Naive thymus-derived CD4-positive, alpha-beta T cell (primary cell): ENCODE data around the gene PLOD1. TPM values are rescaled to one million over a fixed set of nuclear protein-coding genes. Genes with fewer than 3 reads are reported as not detected.
"Not testable (repeated sequence)": the region's sequence is repeated elsewhere in the genome, so short reads cannot be mapped to it uniquely, and the experiment has no call there.

Experiments
- ATAC-seq: fragments of 150-1000 bp; cut with Tn5 transposase; 2 replicates; pipeline ENCODE4 v1.10.0; 2021; ENCODE audit warnings: mild to moderate bottlenecking, moderate library complexity
- CTCF ChIA-PET: fragments of 350-600 bp; sonication (Branson Sonifier 250); formaldehyde crosslinking; loops from one replicate; lab custom pipeline; 2021; ENCODE audit warnings: antibody characterized with exemption; lab: Charles Lee
- POLR2A ChIA-PET: fragments of 350-600 bp; sonication (Branson Sonifier 250); formaldehyde crosslinking; loops from one replicate; lab custom pipeline; 2021; ENCODE audit warnings: antibody characterized with exemption, inconsistent platforms; lab: Charles Lee
- DNase-seq, 9 donors: peaks; one replicate each; pipeline versions ENCODE4 v3.0.0 to v3.0.0-alpha.2; 2020 to 2022; ENCODE audit warnings: mixed read lengths in 1 of 9
- H3K27ac ChIP-seq: one replicate; pipeline ENCODE4 v1.7.0; 2013; ENCODE audit warnings: mild to moderate bottlenecking, low read depth, low read length, moderate library complexity
- H3K27me3 ChIP-seq, 2 donors: one replicate each; pipeline ENCODE4 v1.7.0; 2013; ENCODE audit warnings: low read length in 2 of 2, mild to moderate bottlenecking in 2 of 2, moderate library complexity in 2 of 2; ENCODE audit not compliant: control insufficient read depth in 2 of 2, insufficient read depth in 2 of 2
- H3K36me3 ChIP-seq, 3 experiments: 1 replicate in 2 of 3; 2 replicates in 1 of 3; pipeline ENCODE4 v1.7.0; 2013; ENCODE audit warnings: low read length in 3 of 3, mild to moderate bottlenecking in 3 of 3, moderate library complexity in 1 of 3; ENCODE audit not compliant: insufficient read depth in 3 of 3, control insufficient read depth in 2 of 3
- H3K4me1 ChIP-seq, 2 donors: one replicate each; pipeline ENCODE4 v1.7.0; 2013; ENCODE audit warnings: low read length in 2 of 2, mild to moderate bottlenecking in 2 of 2, moderate library complexity in 1 of 2; ENCODE audit not compliant: control insufficient read depth in 2 of 2, insufficient read depth in 2 of 2
- H3K4me3 ChIP-seq: 2 replicates; pipeline ENCODE4 v1.7.0; 2013; ENCODE audit warnings: mild to moderate bottlenecking, low read length
- H3K9me3 ChIP-seq, 3 experiments: 1 replicate in 2 of 3; 2 replicates in 1 of 3; pipeline ENCODE4 v1.7.0; 2013; ENCODE audit warnings: low read length in 3 of 3; ENCODE audit not compliant: control insufficient read depth in 2 of 3
- H3K27ac Mint-ChIP-seq, 9 donors: one replicate each; pipeline ENCODE4 v1.8.0; 2020 to 2022; ENCODE audit warnings: mixed read lengths in 9 of 9, mild to moderate bottlenecking in 8 of 9, moderate library complexity in 5 of 9, inconsistent platforms in 2 of 9
- H3K27me3 Mint-ChIP-seq, 5 donors: one replicate each; pipeline ENCODE4 v1.8.0; 2021 to 2022; ENCODE audit warnings: mixed read lengths in 5 of 5, mild to moderate bottlenecking in 1 of 5
- H3K36me3 Mint-ChIP-seq, 5 donors: one replicate each; pipeline ENCODE4 v1.8.0; 2020 to 2022; ENCODE audit warnings: mixed read lengths in 5 of 5, mild to moderate bottlenecking in 3 of 5, inconsistent platforms in 1 of 5
- H3K4me1 Mint-ChIP-seq, 7 donors: one replicate each; pipeline ENCODE4 v1.8.0; 2020 to 2022; ENCODE audit warnings: mixed read lengths in 7 of 7, mild to moderate bottlenecking in 3 of 7, inconsistent platforms in 1 of 7
- H3K4me3 Mint-ChIP-seq, 10 donors: one replicate each; pipeline ENCODE4 v1.8.0; 2020 to 2022; ENCODE audit warnings: mild to moderate bottlenecking in 10 of 10, mixed read lengths in 10 of 10, moderate library complexity in 6 of 10, inconsistent platforms in 2 of 10
- H3K9me3 Mint-ChIP-seq, 11 donors: one replicate each; pipeline ENCODE4 v1.8.0; 2020 to 2022; ENCODE audit warnings: mixed read lengths in 11 of 11, mild to moderate bottlenecking in 4 of 11, inconsistent platforms in 1 of 11, moderate library complexity in 1 of 11
- intact Hi-C, 2 donors: fragments of 100-400 bp; cut with micrococcal nuclease; formaldehyde crosslinking; loops; one replicate each; pipeline ENCODE4 v1.15.1; 2023
- polyA plus RNA-seq, 2 donors: library from polyadenylated mRNA; unstranded; fragments of 300-500 nt; fragmentation: Illumina TruSeq; gene quantifications; one replicate each; pipeline ENCODE4 v1.2.3, GENCODE V29; 2021
- total RNA-seq, 6 experiments: library from RNA in 5 of 6; stranded (reverse) in 5 of 6; gene quantifications; 1 replicate in 5 of 6; 2 replicates in 1 of 6; pipeline ENCODE4 v1.2.3 and lab custom pipeline; 2021 to 2026

Gene PLOD1
- total and polyA plus RNA-seq, 7 experiments from 2014 or later = 1.8 to 24.2 (median 4.2) TPM

- Histone ChIP-seq H3K4me1 (peaks cover 14 to 32% of the 10 kb centered on the region in 2 donors), H3K27ac (peak overlapping the region; percentile 18), H3K9me3 (no peaks in the 10 kb centered on the region), H3K27me3 (no peaks in the 10 kb centered on the region), H3K36me3 (peaks cover 0 to 34% (median 0%) of the 10 kb centered on the region in 3 experiments), H3K4me3 (peak overlapping the region; percentile 56)
- DNase-seq = no peak
- Mint-ChIP-seq H3K4me1 (peaks cover 35 to 63% (median 39%) of the 10 kb centered on the region in 7 donors), H3K27me3 (no peaks in the 10 kb centered on the region), H3K27ac (peak overlapping the region; percentile 41 to 91 (median 74)), H3K36me3 (peaks cover 0 to 22% (median 16%) of the 10 kb centered on the region in 5 donors), H3K9me3 (no peaks in the 10 kb centered on the region), H3K4me3 (peak overlapping the region; percentile 83 to 92 (median 87))
- no peak for ATAC-seq
- ChIA-PET POLR2A (interaction anchor here (1.9 to 3.0 kb wide), 3 partner anchors 13 to 17 kb away, joined by 5 to 59 read pairs (median 8); no protein-coding TSS in a partner anchor), CTCF (no interaction called here)
- intact Hi-C loops = loop anchor here in 1 of 2 donors (5.0 kb wide), 1 partner anchor 662 kb away; the partner anchor contains the start of gene MTOR
These were observed 10.0 kb upstream of the PLOD1 start for GRCh38 chr1:11924334-11925195.

- DNase-seq, H3K9me3 ChIP-seq, H3K27me3 ChIP-seq, CTCF ChIA-PET, H3K9me3 Mint-ChIP-seq, H3K27me3 Mint-ChIP-seq: not testable (repeated sequence)
- Histone ChIP-seq H3K36me3 (peaks cover 0 to 26% (median 0%) of the 10 kb centered on the region in 3 experiments), H3K27ac (peak overlapping the region; percentile 7), H3K4me1 (peaks cover 14 to 29% of the 10 kb centered on the region in 2 donors), H3K4me3 (peak overlapping the region; percentile 56)
- peak overlapping the region in 5 of 9 donors; percentile 38 to 86 (median 65) for H3K27ac Mint-ChIP-seq
- POLR2A ChIA-PET = interaction anchor here (3.0 kb wide), 1 partner anchor 16 kb away, joined by 59 read pairs; no protein-coding TSS in a partner anchor
- H3K4me3 Mint-ChIP-seq = peak overlapping the region; percentile 83 to 92 (median 87)
- H3K36me3 Mint-ChIP-seq = peaks cover 0 to 19% (median 10%) of the 10 kb centered on the region in 5 donors
- intact Hi-C loops = loop anchor here in 1 of 2 donors (5.0 kb wide), 1 partner anchor 663 kb away; the partner anchor contains the start of gene MTOR
- peak; percentile 1 for ATAC-seq
- H3K4me1 Mint-ChIP-seq = peaks cover 27 to 55% (median 33%) of the 10 kb centered on the region in 7 donors
These were observed 9.2 kb upstream of the PLOD1 start for GRCh38 chr1:11925196-11925937.

- Histone ChIP-seq H3K4me1 (peaks cover 14 to 28% of the 10 kb centered on the region in 2 donors), H3K27me3 (no peaks in the 10 kb centered on the region), H3K36me3 (peaks cover 0 to 21% (median 0%) of the 10 kb centered on the region in 3 experiments), H3K27ac (peak overlapping the region; percentile 7), H3K9me3 (no peaks in the 10 kb centered on the region), H3K4me3 (no peak overlapping the region)
- H3K27ac Mint-ChIP-seq = peak overlapping the region in 4 of 9 donors; percentile 60 to 81 (median 71)
- ChIA-PET CTCF (no interaction called here), POLR2A (interaction anchor here (3.0 kb wide), 1 partner anchor 17 kb away, joined by 59 read pairs; no protein-coding TSS in a partner anchor)
- H3K9me3 Mint-ChIP-seq = no peaks in the 10 kb centered on the region
- peaks cover 24 to 50% (median 31%) of the 10 kb centered on the region in 7 donors for H3K4me1 Mint-ChIP-seq
- peak overlapping the region in 4 of 10 donors; percentile 82 to 90 (median 84) for H3K4me3 Mint-ChIP-seq
- no peaks in the 10 kb centered on the region for H3K27me3 Mint-ChIP-seq
- DNase-seq = peak in 3 of 9 donors; percentile 22 to 27 (median 23)
- H3K36me3 Mint-ChIP-seq = peaks cover 0 to 19% (median 9%) of the 10 kb centered on the region in 5 donors
- intact Hi-C loops = loop anchor here (1.0 to 5.0 kb wide), 5 partner anchors 8 to 664 kb away; partner anchors contain the start of genes CLCN6 (in 2 of the 2), MFN2 (in 2 of the 2), PLOD1 (in 2 of the 2) and MTOR (in 1 of the 2)
- ATAC-seq = peak; percentile 28
These were observed 8.6 kb upstream of the PLOD1 start for GRCh38 chr1:11925938-11926292.

GRCh38 chr1:11927866-11928592, 6.5 kb upstream of the PLOD1 start:
- no peaks in the 10 kb centered on the region for H3K27me3 Mint-ChIP-seq
- no peak for DNase-seq
- Histone ChIP-seq H3K27me3 (no peaks in the 10 kb centered on the region), H3K27ac (no peak overlapping the region), H3K4me3 (no peak overlapping the region), H3K4me1 (peaks cover 14 to 24% of the 10 kb centered on the region in 2 donors), H3K36me3 (peaks cover 0 to 8% (median 0%) of the 10 kb centered on the region in 3 experiments), H3K9me3 (no peaks in the 10 kb centered on the region)
- CTCF ChIA-PET = no interaction called here
- POLR2A ChIA-PET = interaction anchor here (3.0 kb wide), 1 partner anchor 19 kb away, joined by 18 read pairs; no protein-coding TSS in a partner anchor
- intact Hi-C loops = loop anchor here in 1 of 2 donors (5.0 kb wide), 1 partner anchor 666 kb away; the partner anchor contains the start of gene MTOR
- ATAC-seq = no peak
- H3K36me3 Mint-ChIP-seq = peaks cover 0 to 16% (median 8%) of the 10 kb centered on the region in 5 donors
- peak overlapping the region in 8 of 10 donors; percentile 33 to 64 (median 48) for H3K4me3 Mint-ChIP-seq
- peak overlapping the region in 1 of 9 donors; percentile 20 for H3K27ac Mint-ChIP-seq
- peaks cover 0 to 2% (median 0%) of the 10 kb centered on the region in 11 donors for H3K9me3 Mint-ChIP-seq
- peaks cover 19 to 35% (median 26%) of the 10 kb centered on the region in 7 donors for H3K4me1 Mint-ChIP-seq

- Mint-ChIP-seq H3K36me3 (peaks cover 0 to 2% (median under 1%) of the 10 kb centered on the region in 5 donors), H3K4me3 (no peak overlapping the region), H3K27ac (no peak overlapping the region), H3K9me3 (peaks cover 0 to 2% (median 0%) of the 10 kb centered on the region in 11 donors), H3K4me1 (peaks cover 1 to 24% (median 8%) of the 10 kb centered on the region in 7 donors), H3K27me3 (no peaks in the 10 kb centered on the region)
- Histone ChIP-seq H3K27ac (no peak overlapping the region), H3K36me3 (no peaks in the 10 kb centered on the region), H3K4me3 (no peak overlapping the region), H3K4me1 (peaks cover 2 to 11% of the 10 kb centered on the region in 2 donors), H3K9me3 (no peaks in the 10 kb centered on the region), H3K27me3 (no peaks in the 10 kb centered on the region)
- DNase-seq = no peak
- intact Hi-C loops = loop anchor here in 1 of 2 donors (5.0 kb wide), 1 partner anchor 668 kb away; the partner anchor contains the start of gene MTOR
- ChIA-PET CTCF (no interaction called here), POLR2A (interaction anchor here (3.0 kb wide), 1 partner anchor 21 kb away, joined by 18 read pairs; no protein-coding TSS in a partner anchor)
- no peak for ATAC-seq
These were observed 4.7 kb upstream of the PLOD1 start for GRCh38 chr1:11929849-11930248.
